HG02610 (cell line): ENCODE measurements around the gene GPR107.

Source experiments
- ATAC-seq: cut with Tn5 transposase; IDR thresholded peaks from one replicate; pipeline ENCODE4 v1.9.1; 2021; ENCODE audit warnings: mild to moderate bottlenecking, moderate library complexity; ENCODE audit not compliant: unreplicated experiment

Gene GPR107

DNA sequence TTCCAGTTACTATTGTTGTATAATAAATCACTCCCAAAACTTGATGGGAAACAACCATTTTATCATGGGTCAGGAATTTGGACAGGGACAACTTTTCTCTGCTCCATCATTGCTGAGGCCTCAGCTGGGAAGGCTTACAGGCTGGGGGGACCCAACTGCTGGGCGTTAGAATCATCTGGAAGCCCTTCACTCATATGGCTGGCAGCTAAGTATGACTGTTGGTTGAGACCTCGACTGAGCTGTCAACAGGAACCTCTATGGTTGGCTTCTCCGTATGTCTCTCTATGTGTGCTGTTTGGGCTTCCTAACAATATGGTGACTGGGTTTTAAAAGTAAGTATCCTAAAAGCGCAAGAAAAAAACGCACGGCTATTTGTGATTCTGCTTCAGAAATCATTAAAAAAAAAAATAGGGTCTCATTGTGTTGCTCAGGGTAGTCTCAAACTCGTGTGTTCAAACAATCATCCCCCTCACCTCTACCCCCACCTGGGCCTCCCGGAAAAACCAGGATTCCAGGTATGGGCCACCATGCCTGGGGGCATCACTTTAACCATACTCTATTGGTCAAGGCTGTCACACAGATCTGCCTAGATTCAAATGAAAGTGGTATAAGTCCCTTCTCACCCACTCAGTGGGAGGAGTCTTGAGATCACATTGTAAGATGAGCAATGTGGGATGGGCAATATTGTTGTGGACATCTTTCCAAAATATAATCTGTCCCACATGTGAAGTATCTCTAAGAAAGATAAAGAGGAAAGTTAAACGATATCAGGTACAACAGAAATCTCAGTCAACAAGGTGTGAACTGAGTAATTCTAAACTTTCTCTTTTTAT, 26.0 kb upstream of the GPR107 start:
- no peak for ATAC-seq

DNA sequence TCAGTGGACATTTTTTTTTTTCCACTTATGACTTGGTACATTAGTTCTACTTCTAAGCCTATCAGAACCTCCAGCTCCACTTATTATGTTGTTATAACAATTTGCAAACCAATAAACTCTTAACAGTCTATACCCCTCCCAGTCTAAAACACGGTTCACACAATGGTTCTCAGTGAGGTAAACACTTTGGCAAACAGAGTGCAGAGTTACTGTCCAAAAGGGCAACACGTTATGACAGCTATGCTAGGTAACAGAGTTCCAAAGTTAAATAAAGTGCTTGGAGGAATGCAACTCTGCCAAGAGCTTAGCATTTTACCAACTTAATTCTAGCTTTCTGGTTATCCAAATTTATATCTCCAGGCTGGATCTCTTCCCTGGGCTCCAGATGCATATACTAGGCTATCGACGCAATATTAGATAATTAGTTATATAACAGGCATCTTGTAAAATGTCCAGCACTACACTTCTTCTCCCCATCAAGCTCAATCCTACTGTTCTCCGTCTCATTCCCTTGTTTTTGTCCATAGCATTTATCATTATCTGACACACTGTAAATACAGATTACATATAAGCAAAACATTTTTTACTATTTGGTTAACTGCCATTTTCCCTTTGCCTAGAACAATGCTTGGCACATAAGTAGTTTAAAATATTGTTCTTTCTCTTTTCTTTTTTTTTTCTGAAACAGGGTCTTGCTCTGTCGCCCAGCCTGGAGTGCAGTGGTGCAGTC, 25.0 kb upstream of the GPR107 start:
- no peak for ATAC-seq

DNA sequence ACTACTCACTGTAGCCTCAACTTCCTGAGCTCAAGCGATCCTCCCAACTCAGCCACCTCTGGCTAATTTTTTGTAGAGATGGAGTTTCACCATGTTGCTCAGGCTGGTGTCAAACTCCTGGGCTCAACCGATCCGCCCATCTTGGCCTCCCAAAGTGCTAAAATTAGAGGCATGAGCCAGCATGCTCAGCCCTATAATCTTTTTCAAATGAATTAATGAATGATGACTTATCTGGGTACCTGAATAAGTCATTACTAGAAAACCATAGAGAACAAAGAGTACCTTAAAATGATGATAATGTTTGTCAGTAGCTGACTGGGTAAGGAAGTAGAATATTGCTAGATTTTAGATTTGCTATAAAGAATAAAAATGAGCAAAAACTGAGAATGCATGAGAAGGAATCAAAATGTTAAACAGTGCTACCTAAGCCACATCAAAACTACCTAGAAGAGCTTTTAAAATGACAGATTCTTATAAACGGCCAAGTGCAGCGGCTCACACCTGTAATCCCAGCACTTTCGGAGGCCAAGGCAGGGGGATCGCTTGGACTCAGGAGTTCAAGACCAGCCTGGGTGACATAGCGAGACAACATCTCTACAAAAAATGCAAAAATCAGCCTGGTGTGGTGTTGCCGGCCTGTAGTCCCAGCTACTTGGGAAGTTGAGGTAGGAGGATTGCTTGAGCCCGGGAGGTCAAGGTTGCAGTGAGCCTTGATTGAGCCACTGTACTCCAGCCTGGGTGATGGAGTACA, 24.3 kb upstream of the GPR107 start:
- peak; percentile 38 for ATAC-seq

DNA sequence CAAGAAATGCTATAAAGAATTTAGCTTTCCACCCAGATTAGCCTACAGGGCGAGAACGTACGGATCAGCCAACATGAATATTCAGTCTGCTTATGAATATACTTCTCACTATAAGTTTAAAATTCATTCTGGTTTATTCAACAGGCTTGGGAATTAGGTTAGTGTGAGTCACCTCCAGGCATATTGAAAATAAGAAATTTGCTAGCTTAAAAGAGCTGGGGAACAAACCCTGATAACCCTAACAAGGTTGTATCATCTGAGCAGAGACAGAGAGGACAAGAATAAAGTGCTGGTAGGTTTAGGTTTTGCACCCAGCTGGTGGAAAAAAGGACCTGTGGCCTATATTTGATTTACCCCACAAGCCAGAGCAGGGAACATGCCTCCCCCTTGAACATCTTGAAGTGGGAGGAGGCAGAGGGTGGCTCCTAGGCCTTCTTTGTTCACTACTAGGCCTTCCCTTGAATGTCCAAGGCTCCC, 23.0 kb upstream of the GPR107 start:
- ATAC-seq = peak; percentile 2

DNA sequence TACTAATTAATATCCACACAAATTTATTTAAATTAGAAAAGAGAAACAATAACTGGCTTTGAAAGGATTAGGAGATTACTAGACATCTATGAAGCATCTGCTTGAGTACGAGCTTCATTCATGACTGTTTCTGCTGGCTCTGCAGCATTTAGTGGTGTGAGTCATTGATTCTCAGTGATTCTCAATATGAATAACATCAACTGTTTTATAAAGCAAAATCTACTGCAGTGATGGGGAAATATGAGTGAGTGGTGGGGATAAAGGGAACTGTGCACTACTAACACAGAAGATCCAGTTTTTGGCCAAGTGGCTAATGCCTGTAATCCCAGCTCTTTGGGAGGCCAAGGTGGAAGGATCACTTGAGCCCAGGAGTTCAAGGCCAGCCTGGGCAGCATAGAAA, 19.1 kb upstream of the GPR107 start:
- ATAC-seq = no peak

DNA sequence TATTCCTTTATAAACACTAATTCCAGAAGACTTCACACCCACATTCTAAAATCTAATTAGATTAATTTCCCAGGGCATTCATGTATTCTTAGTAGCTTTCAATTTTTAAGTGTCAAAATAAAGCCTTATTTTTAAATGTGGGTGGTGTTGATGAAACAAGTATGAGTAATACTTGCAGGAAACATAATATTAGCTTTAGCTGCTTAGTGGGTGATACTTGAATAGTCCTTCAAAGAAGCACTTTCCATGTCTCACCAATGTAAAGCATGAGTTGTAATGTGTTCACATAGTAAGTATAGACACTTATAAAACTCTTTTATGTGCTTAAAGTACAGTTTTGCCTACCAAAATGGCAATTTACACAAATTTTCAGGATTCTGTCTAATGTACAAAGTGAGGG, 17.6 kb upstream of the GPR107 start:
- ATAC-seq = no peak

DNA sequence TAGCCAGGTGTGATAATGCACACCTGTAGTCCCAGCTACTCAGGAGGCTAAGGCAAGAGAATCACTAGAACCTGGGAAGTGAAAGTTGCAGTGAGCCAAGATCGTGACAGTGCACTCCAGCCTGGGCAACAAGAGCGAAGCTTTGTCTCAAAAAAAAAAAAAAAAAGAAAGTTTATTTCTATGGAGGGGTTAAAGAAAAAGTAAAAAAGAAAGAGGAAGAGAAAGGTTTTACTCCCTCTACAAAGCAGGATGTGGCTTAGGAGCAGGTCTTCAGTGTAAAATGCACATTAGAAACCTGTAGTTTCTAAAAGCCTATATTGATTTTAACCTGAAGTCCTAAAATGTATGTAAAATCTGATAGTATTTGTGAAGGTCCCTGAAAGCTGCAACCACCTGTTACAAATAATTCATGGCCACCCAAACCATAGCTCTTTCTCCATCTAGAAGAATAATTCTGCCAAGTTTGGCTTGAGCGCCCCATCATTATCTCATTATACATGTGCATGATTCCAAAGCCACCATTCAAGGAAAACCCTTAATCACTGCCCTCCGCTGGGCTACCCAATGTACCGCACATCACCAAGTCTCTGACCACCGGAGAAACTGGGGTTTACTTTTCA, 14.1 kb upstream of the GPR107 start:
- ATAC-seq = no peak

DNA sequence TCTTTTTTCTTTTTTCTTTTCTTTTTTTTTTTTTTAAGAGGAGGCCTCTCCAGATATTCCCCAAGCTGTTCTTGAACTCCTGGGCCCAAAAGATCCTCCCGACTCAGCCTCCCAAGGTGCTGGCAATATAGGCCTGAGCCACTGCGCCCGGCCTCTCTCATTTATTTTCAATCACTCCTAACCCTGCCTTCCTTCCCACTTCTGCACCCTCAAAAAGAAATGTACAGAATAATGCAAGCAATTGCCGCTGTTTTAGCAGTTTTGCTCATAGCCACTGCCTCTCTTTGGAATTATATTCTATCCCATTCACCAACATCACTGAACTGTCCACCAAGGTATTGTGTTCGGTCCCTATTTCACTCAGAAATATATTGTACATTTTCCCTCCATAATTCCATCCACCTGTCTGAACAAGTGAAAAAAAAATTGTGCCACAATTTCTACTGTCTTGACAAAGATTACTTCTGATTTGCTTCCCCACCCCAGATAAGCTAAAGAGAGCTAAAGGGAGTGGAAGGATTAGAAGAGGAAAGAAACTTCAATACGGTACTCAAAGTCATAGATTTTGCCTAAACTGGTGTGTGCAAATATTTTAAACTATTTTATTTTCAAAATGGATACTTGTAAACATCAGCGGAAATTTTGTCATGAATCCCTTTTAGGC, 12.6 kb upstream of the GPR107 start:
- ATAC-seq = no peak

DNA sequence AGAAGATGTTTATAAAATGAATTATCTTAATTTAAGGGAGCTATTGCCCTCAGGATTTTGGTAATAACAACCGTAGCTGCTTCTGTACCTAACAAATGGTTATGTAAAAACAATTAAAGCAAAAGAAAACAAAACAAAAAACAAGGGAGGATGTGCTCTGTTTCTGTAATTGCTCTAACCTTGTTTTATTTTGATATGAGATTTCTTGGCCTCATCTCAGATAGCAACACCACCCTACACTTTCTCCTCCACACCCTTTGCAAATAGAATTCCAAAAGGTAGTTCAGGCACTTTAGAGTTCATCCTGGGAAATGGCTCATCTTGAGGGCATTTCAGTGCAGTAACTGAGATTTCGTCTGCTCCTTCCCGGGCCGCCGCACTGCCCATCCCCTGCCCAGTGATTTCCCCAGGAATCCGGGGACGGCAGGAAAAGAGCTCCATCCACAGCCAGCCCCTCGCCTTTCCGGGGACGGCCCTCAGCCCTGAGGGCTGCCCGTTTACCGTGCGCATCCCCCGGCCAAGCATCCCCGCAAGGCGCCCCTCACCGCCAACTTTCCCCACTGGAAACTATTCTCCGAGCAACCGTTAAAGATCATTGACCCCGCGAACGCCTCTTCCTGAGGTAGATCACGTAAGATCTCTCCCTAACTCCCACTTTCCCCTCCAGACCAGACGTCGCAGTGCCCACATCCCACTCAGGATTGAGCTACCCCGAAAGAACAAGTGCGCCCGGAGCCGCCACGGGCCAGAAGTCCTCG, 11.9 kb upstream of the GPR107 start:
- no peak for ATAC-seq

DNA sequence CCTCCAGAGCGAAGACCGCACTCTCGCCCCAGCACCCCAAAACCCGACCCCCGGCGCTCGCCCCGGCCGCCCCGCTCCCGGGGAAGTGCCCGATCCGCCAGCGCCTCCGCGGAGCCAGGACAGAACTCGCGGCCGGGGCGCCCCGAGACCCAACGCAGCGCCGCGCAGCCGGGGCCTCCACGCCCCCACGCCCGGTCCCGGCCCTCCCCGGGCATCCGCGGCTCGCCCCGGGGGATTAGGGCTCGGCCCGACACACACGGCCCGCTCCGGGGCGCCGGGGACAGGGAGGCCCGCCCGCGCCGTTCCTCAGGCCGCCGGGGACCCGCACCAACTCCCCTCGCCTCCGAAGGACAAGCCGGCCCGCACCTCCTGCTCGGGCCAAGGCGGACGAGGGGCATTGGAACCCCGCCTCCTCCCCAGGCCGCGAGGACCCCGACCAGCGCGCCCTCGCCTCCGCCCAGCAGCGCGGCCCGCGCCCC, 11.3 kb upstream of the GPR107 start:
- ATAC-seq = no peak

DNA sequence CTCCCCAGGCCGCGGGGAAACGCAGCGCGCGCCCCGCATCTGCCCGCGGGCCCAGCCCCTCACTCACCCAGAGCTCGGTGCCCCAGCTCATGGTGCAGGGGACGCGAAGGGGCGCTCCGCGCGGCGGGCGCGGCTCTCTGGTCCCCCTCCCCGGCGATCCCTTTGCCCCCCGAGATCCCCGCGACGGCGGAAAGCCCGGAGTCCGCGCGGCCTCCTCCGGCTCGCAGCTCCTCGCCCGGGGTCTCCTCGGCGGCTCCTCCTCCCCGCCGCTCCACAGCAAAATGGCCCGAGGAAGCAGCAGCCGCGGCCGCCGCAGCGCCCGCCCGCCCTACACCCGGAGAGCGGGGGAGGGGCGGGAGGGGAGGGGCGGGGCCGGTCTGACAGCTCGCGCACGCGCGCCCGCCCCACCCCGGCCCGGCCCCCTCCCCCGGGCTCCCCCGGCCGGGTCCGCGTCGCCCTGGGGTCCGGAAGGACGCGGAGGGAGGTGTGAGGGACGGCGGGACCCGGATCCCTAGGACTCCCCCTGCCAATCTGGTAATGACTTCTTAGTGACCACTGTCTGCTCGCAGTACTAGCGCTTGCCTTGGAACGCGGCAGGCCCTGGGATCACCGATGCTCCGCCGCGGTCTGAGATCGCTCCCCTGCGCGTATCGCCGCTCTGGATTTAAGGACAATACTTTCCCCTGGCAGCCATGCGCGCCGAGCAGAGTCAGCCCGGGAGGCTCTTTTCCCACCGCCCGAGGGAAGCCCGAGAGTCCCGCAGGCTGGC, 10.6 kb upstream of the GPR107 start, which contains the start of gene FNBP1:
FNBP1 (minus strand) TSS at position 305 of the 769 bp plus-strand sequence; CDS start at position 91, 214 bp downstream.
- ATAC-seq = peak; percentile 37

DNA sequence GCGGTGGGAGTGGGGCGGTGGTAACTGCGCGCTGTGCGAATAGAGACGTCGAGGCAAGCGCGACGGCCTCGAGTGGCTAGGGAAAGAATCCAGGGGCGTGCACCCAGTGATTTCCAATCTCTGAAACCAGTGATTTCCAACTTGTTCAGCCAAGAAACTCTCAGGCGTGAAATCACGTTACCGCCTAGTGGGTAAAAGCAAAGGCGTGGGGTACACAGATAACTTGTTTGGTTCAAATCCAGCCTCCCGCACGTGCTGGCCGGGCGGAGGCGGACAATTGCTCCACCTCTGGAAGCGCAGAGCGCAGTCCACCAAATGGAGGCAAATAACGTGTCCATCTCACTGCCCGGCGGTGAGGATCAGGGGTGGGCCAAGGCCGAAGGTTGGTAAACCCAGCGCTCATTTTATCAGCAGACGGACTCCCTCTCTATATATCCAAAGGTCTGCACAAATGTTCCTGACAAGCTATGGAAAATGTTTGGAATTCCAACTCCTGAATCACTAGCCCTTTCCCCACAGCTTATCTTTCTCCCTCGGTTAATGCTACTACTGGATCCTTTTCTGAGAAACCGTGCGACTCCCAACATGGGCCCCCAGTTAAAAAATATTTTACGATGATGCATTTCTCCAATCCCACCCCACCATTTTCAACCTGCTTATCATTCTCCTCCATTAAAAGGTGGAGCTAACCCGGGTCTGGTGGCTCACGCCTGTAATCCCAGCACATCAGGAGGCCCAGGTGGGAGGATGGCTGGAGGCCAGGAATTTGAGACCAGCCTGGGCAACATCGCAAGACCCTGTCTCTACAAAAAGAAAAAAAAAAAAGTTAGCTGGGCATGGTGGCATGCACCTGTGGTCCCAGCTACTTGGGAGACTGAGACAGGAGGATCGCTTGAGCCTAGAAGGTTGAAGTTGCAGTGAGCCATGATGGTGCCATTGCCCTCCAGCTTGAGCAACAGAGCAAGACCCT, 9.8 kb upstream of the GPR107 start:
- no peak for ATAC-seq

DNA sequence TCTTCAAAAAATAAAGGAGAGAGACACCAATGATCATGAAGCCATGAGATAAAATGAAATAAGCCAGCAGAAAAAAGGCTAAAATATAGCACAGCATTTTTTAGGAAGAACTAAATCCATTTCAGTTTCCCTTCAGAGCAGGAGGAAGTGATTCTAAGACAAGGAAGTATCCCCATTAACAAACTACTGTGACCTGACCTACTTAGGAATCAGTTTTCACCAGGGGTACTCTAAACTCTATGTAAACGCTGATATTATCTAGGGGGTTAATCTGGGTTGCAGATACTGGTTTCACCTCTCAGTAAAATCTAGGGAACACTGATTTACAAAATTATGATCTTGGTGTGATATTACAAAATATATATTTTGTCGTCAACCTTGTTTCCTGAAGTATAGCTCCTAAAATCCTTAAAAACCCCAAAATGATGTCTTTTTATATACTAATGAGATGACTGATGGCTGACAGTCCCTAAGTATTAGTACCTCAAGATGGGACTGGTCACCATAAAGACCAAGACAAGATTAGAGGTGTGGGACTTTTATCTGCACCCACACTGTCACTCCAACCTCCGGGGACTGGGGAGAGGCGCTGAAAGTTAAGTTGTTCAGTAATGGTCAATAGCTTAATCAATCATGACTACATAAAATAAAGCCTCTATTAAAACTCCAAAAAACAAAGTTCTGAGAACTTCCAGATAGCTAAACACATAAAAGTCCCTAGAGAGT, 7.8 kb upstream of the GPR107 start:
- no peak for ATAC-seq

DNA sequence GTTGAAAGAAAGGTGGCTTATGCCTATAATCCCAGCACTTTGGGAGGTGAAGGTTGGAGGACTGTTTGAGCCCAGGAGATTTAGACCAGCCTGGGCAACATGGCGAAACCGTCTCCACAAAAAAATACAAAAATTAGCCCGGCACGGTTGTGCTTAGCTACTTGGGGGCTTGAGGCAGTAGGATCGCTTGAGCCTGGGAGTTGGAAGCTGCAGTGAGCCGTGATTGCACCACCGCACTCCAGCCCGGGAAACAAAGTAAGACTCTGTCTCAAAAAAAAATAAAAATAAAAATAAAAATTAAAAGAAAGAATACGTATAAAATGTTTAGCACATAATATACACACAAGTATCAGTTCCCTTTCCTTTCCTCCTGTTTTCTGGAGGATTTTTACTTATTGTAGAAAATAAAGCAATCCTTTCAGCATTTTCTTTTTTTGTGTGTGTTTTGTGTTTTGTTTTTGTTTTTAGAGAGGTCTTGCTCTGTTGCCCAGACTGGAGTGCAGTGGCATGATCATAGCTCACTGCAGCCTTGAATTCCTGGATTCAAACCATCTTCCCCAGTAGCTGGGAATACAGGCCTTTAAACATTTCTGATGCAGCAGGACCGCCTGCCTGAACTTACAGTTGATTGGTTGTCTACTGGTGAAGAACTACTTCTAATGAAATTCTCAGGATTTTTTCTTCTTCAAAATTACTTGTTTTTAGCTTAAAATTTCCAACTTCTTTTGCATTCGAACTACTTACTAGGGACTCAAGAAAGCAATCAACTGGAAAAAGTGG, 4.1 kb upstream of the GPR107 start:
- ATAC-seq = no peak

DNA sequence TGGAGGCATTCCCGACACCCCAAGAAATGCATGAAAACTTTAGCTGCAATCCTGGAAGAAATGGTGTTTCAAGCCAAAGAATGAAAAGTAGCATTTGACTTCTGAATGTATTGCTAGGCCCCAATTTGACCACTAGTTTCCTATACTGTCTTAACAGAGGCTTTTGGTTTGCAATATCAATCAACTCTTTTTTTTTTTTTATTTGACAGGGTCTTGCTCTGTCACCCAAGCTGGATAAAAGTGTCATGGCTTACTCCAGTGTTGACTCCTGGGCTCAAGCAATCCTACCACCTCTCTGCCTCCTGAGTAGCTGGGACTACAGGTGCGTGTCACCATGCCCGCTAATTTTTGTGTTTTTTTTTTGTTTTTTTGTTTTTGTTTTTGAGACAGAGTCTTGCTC, 3.2 kb upstream of the GPR107 start:
- ATAC-seq = no peak

DNA sequence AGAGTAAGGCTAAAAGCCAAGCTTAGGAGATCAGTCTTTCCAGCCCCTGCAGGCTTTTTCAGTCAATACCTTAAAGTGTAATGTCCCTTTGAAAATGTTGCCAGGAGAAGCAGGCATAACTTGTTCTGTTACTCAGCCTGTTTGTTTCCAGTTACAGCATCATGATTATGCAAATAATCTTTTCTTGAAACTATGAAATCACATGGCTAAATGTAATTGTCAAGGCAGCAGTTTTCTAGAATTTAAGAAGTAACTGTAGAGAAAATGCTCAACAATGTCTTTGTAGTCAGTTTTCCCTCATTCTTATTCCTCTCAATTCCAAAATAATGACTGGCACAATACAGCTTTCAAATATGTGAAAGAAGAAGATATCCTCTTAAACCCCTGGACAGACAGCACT, 1.9 kb upstream of the GPR107 start:
- no peak for ATAC-seq
